SHP77 treated with DMSO at 0.1 percent for 48 hours (cell line): ENCODE results near the gene U2SURP.

Source experiments
- DNase-seq: peaks from one replicate; lab custom pipeline; 2025; lab: John Stamatoyannopoulos, UW

U2SURP gene

DNA sequence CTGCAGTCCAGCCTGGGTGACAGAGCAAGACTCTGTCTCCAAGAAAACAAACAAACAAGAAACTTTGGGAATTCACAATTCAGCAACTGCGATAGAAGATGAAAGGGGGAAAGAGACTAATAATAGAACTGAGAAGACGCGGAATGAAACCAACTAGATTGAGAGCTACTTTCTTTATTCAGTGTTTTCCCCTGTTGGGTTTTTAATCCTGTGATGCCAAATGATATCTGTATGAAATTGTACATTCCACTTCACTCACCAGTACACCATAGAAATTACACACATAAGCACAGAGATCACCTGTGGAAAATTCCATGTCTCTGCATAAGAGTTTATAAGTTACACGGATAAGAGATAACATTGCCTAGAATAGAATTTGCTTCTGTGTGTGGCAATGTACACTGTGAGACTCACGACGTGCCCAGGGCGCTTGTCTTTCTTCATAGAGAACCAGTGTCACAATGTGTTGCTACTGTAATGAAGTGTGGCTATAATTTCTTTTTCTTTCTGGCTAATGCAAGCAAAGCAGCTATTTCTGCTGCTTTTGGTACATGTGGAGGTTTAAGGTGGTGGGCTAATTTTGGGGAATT lies 100.5 kb downstream of the U2SURP start:
- no peak for DNase-seq

DNA sequence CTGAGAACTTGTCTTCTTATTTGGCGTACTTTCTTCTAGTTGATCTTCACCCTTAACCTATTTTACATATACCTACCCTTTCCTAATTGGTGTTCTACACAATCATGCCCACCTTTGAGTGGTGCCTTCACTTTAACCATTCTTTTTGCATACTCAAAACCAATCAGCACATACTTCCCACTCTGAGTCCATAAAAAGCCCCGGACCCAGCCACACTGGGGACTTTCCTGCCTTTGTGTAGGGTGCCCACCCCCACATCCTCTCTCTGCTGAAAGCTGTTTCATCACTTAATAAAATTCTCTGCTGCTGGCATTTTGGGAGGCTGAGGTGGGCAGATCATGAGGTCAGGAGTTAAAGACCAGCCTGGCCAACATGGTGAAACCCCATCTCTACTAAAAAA lies 102.3 kb downstream of the U2SURP start:
- no peak for DNase-seq

DNA sequence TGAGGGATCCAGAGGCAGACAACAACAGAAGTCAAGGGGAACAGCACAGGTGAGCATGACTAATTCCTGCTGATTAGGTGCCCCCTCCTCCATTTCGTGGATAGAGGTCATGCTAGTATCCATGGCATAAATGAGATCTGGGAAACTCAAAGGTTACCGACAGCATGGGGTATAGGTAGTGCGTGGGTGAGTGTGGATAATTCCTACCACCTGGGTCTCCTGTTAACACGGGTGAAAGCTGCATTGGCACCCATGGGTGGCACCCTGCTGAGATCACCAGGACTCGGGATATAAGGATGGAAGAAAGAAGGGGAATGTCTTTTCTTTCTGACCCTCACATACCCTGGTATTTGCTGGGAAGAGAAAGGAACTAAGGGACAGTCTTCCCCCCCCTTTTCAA lies 103.8 kb downstream of the U2SURP start:
- DNase-seq, result no peak

DNA sequence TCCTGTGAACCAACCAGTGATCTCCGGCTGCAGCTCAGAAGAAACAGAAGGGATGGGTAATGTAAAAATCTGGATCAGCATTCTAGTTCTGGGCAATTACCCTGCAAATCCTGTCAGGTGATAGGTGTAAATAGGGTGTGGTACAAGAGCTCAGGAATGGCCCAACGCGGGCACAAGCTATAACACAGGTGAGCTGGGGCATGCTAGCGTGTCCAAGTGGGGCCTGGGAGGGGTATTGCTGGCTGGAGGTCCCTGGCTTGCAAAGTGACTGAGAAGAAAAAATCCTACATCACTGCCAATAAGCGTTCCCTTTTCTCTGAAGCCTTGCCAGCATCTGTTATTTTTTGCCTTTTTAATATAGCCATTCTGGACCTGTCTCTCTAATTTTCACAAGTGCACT lies 108.5 kb downstream of the U2SURP start:
- no peak for DNase-seq
